Vagina (tissue), 2 donors: ENCODE measurements around the gene DEF6. TPM values are rescaled to one million over a fixed set of nuclear protein-coding genes. Genes with fewer than 3 reads are reported as not detected.

Experiments
- DNase-seq, 2 donors: peaks; one replicate each; pipeline ENCODE4 v3.0.0-alpha.2; 2017; ENCODE audit errors: extremely low spot score in 2 of 2
- H3K27ac ChIP-seq: fragments of 200-600 bp; sonication (generic); one replicate; pipeline ENCODE4 v1.5.1; 2019
- H3K27me3 ChIP-seq: fragments of 200-600 bp; sonication (generic); one replicate; pipeline ENCODE4 v1.5.1; 2019
- H3K36me3 ChIP-seq, 2 donors: fragments of 200-600 bp; sonication (generic); one replicate each; pipeline ENCODE4 v1.5.1; 2017 to 2019
- H3K4me1 ChIP-seq: fragments of 200-600 bp; sonication (generic); one replicate; pipeline ENCODE4 v1.5.1; 2019
- H3K4me3 ChIP-seq, 2 donors: fragments of 200-600 bp; sonication (generic); 1 replicate in 1 of 2; 2 replicates in 1 of 2; pipeline ENCODE4 v1.5.1; 2016 to 2019
- H3K9me3 ChIP-seq: fragments of 200-600 bp; sonication (generic); one replicate; pipeline ENCODE4 v1.5.1; 2019
- POLR2A ChIP-seq, 2 donors: fragments of 450-650 bp; IDR thresholded peaks; one replicate each; pipeline ENCODE4 v1.6.1; 2017; ENCODE audit warnings: antibody characterized with exemption in 2 of 2, mild to moderate bottlenecking in 2 of 2, moderate library complexity in 2 of 2
- POLR2AphosphoS5 ChIP-seq, 2 donors: sonication (generic); formaldehyde crosslinking; IDR thresholded peaks; one replicate each; pipeline ENCODE4 v1.9.0; 2017; ENCODE audit warnings: antibody characterized with exemption in 2 of 2, mild to moderate bottlenecking in 2 of 2, low read depth in 1 of 2; ENCODE audit not compliant: insufficient read depth in 1 of 2
- intact Hi-C: fragments of 100-400 bp; cut with DNase I; formaldehyde crosslinking; loops from one replicate; pipeline ENCODE4 v1.15.1; 2023
- total RNA-seq: library from RNA; depleted of rRNA; stranded (reverse); fragments of >200 nt; gene quantifications from one replicate; pipeline ENCODE4 v1.2.3, GENCODE V29; 2016
- TF ChIP-seq, protein P1 (sequence below), 3 experiments: fragments of 450-650 bp in 2 of 3; fragments of 200-600 bp in 1 of 3; sonication (generic) in 1 of 3; IDR thresholded peaks; one replicate each; pipeline ENCODE4 v1.5.1; 2017 to 2019; ENCODE audit warnings: antibody characterized with exemption in 3 of 3, mild to moderate bottlenecking in 2 of 3, moderate library complexity in 2 of 3

The DEF6 gene
- total RNA-seq, 1 donor from 2014 or later, result 23.1 TPM

DNA sequence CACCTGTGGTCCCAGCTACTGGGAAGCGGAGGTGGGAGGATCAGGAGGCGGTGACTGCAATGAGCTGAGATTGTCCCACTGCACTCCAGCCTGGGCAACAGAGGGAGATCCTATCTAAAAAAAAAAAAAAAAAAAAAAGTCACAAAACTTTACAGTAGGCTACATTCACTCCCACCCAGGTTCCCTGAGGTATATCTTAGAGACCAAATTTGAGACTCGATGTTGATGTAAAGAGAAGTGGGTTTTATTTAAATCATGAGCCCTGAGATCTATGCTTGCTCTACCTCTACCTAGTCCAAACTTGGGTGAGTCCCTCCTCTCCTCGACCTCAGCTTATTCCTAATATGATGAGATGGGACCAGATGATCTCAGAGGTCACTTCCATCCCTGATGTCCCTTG, 8.8 kb upstream of the DEF6 start:
- TF ChIP-seq, protein P1, sequence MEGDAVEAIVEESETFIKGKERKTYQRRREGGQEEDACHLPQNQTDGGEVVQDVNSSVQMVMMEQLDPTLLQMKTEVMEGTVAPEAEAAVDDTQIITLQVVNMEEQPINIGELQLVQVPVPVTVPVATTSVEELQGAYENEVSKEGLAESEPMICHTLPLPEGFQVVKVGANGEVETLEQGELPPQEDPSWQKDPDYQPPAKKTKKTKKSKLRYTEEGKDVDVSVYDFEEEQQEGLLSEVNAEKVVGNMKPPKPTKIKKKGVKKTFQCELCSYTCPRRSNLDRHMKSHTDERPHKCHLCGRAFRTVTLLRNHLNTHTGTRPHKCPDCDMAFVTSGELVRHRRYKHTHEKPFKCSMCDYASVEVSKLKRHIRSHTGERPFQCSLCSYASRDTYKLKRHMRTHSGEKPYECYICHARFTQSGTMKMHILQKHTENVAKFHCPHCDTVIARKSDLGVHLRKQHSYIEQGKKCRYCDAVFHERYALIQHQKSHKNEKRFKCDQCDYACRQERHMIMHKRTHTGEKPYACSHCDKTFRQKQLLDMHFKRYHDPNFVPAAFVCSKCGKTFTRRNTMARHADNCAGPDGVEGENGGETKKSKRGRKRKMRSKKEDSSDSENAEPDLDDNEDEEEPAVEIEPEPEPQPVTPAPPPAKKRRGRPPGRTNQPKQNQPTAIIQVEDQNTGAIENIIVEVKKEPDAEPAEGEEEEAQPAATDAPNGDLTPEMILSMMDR (IDR thresholded peaks at IDR 0.05), result no peak
- TF ChIP-seq POLR2AphosphoS5 (IDR thresholded peaks at IDR 0.05; ENCODE audit: insufficient read depth in 1 of 2, low read depth in 1 of 2) (no peak), POLR2A (IDR thresholded peaks at IDR 0.05) (no peak)
- no peak overlapping the region for H3K4me3 ChIP-seq
- no peak overlapping the region for H3K27ac ChIP-seq
- intact Hi-C loops, result no loop called here
- H3K36me3 ChIP-seq, result peaks cover 0 to 80% of the 10 kb centered on the region in 2 donors
- no peaks in the 10 kb centered on the region for H3K27me3 ChIP-seq
- DNase-seq, result no peak
- H3K9me3 ChIP-seq, result no peaks in the 10 kb centered on the region
- H3K4me1 ChIP-seq, result no peaks in the 10 kb centered on the region

DNA sequence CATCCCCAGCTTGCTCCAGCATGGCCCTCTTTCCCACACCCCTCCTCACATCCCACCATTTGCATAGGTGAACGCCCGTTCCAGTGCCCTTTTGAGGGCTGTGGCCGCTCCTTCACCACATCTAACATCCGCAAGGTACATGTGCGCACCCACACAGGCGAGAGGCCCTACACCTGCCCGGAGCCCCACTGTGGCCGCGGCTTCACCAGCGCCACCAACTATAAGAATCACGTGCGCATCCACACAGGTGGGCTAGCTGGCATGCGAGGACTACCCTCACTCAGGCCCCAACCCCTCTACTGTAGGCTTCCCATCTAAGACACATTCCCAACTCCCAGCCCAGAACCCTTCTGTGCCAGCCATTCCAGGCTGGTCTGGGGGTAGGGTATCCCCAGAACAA, 6.1 kb upstream of the DEF6 start:
- Histone ChIP-seq H3K36me3 (peaks cover 0 to 73% of the 10 kb centered on the region in 2 donors), H3K27me3 (no peaks in the 10 kb centered on the region), H3K9me3 (no peaks in the 10 kb centered on the region), H3K27ac (no peak overlapping the region), H3K4me3 (no peak overlapping the region), H3K4me1 (no peaks in the 10 kb centered on the region)
- TF ChIP-seq POLR2A (IDR thresholded peaks at IDR 0.05), result no peak
- no peak for TF ChIP-seq POLR2AphosphoS5 (IDR thresholded peaks at IDR 0.05; ENCODE audit: insufficient read depth in 1 of 2, low read depth in 1 of 2)
- TF ChIP-seq, protein P1 (IDR thresholded peaks at IDR 0.05), result no peak
- intact Hi-C loops, result no loop called here
- DNase-seq, result no peak

DNA sequence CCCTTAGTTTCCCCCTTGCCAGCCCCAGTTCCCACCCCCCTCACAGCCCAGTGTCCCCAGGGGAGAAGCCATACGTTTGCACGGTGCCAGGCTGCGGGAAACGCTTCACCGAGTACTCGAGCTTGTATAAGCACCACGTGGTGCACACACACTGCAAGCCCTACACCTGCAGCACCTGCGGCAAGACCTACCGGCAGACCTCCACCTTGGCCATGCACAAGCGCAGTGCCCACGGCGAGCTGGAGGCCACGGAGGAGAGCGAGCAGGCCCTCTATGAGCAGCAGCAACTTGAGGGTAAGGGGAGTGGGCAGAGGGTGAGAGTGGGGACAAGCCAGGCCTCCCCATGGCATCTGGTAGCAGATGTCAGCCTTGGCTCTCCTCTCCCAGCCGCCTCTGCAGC, 5.1 kb upstream of the DEF6 start:
- no peak overlapping the region for H3K4me3 ChIP-seq
- intact Hi-C loops, result loop anchor here (1.0 kb wide), 1 partner anchor 20 kb away; no protein-coding TSS in a partner anchor
- no peak for TF ChIP-seq POLR2AphosphoS5 (IDR thresholded peaks at IDR 0.05; ENCODE audit: insufficient read depth in 1 of 2, low read depth in 1 of 2)
- no peak for TF ChIP-seq POLR2A (IDR thresholded peaks at IDR 0.05)
- TF ChIP-seq, protein P1 (IDR thresholded peaks at IDR 0.05), result no peak
- H3K4me1 ChIP-seq, result peaks cover 7% of the 10 kb centered on the region
- H3K27ac ChIP-seq, result no peak overlapping the region
- H3K27me3 ChIP-seq, result no peaks in the 10 kb centered on the region
- peaks cover 0 to 64% of the 10 kb centered on the region in 2 donors for H3K36me3 ChIP-seq
- H3K9me3 ChIP-seq, result no peaks in the 10 kb centered on the region
- no peak for DNase-seq

DNA sequence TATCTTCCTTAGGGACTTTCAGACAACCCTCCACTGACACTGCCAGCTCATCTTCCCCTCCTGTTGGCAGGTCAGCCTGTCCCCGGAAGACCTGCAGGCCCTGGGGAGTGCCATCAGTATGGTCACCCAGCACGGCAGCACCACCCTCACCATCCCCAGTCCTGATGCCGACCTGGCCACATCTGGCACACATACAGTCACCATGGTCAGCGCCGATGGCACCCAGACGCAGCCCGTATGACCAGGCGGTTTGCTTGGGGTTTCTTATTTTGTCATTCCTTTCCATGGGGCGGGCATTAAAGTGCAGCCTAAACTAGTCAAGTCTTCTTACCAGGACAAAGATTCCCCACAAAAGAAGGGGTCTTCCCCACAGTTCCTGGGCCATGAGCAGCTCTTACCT, 3.9 kb upstream of the DEF6 start:
- intact Hi-C loops, result no loop called here
- TF ChIP-seq, protein P1 (IDR thresholded peaks at IDR 0.05), result no peak
- no peak for DNase-seq
- no peak overlapping the region for H3K4me3 ChIP-seq
- H3K27ac ChIP-seq, result no peak overlapping the region
- H3K27me3 ChIP-seq, result no peaks in the 10 kb centered on the region
- peaks cover 19% of the 10 kb centered on the region for H3K4me1 ChIP-seq
- no peaks in the 10 kb centered on the region for H3K9me3 ChIP-seq
- peaks cover 0 to 52% of the 10 kb centered on the region in 2 donors for H3K36me3 ChIP-seq

DNA sequence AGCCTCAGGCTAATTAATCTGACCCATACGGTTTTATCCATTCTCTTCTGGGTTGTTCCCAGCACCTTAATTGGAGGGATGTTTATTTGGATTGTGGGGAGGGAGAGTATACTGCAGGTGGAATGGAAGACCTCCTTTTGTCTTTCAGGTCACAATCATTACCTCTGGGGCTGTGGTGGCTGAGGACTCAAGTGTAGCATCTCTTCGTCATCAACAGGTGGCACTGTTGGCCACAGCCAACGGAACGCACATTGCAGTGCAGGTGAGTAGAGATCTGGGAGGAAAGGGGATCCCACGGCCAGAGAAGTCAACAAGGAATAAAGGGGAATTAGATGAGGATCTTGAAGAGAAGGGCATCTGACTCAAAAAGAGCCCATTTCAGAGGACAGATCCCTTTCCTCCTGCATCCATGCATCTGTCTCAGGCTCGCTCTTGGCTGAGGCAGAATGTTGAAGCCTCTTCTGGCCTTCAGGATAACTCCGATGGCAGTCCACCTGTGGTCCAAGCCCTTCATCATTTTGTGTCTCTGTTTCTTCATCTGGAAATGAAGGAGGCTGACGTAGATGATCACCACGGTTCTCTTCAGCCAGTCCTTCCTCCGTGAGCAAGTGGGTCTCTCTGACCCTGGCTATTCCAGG, 3.2 kb upstream of the DEF6 start:
- no peaks in the 10 kb centered on the region for H3K9me3 ChIP-seq
- H3K4me3 ChIP-seq, result no peak overlapping the region
- no peak for DNase-seq
- TF ChIP-seq POLR2A (IDR thresholded peaks at IDR 0.05), result no peak
- TF ChIP-seq, protein P1 (IDR thresholded peaks at IDR 0.05), result peak in 1 of 3 experiments; percentile 61
- H3K27ac ChIP-seq, result no peak overlapping the region
- peaks cover 0 to 47% of the 10 kb centered on the region in 2 donors for H3K36me3 ChIP-seq
- H3K4me1 ChIP-seq, result peaks cover 26% of the 10 kb centered on the region
- intact Hi-C loops, result no loop called here
- no peaks in the 10 kb centered on the region for H3K27me3 ChIP-seq
